Rectal smooth muscle tissue (tissue), 1 donor: ENCODE measurements around the gene TECR.

Source experiments
- H3K27ac ChIP-seq: one replicate; pipeline ENCODE4 v1.7.0; 2013; ENCODE audit warnings: low read depth, low read length, inconsistent platforms
- H3K27me3 ChIP-seq: one replicate; pipeline ENCODE4 v1.7.0; 2013; ENCODE audit warnings: low read length; ENCODE audit not compliant: control insufficient read depth, insufficient read depth
- H3K36me3 ChIP-seq: one replicate; pipeline ENCODE4 v1.7.0; 2013; ENCODE audit warnings: low read length; ENCODE audit not compliant: control insufficient read depth, insufficient read depth
- H3K4me1 ChIP-seq: one replicate; pipeline ENCODE4 v1.7.0; 2013; ENCODE audit warnings: low read length; ENCODE audit not compliant: control insufficient read depth, insufficient read depth
- H3K4me3 ChIP-seq: one replicate; pipeline ENCODE4 v1.7.0; 2013; ENCODE audit warnings: low read length
- H3K9ac ChIP-seq: one replicate; pipeline ENCODE4 v1.7.0; 2013; ENCODE audit warnings: low read length

Gene TECR

GRCh38 chr19:14515501-14516047, 13.8 kb upstream of the TECR start:
- Histone ChIP-seq H3K36me3 (peaks cover 17% of the 10 kb centered on the region), H3K27me3 (no peaks in the 10 kb centered on the region), H3K27ac (no peak overlapping the region), H3K4me1 (peaks cover 3% of the 10 kb centered on the region), H3K9ac (no peak overlapping the region), H3K4me3 (peak overlapping the region; percentile 79)

- Histone ChIP-seq H3K9ac (no peak overlapping the region), H3K27ac (no peak overlapping the region), H3K36me3 (peaks cover 17% of the 10 kb centered on the region), H3K27me3 (no peaks in the 10 kb centered on the region), H3K4me1 (peaks cover 3% of the 10 kb centered on the region), H3K4me3 (peak overlapping the region; percentile 79)
Measured at GRCh38 chr19:14516048-14516534, 13.3 kb upstream of the TECR start.

- H3K9ac ChIP-seq, result peak overlapping the region; percentile 71
- H3K27ac ChIP-seq, result peak overlapping the region; percentile 92
- H3K4me3 ChIP-seq, result peak overlapping the region; percentile 79
- H3K27me3 ChIP-seq, result no peaks in the 10 kb centered on the region
- H3K36me3 ChIP-seq, result peaks cover 17% of the 10 kb centered on the region
- peaks cover 3% of the 10 kb centered on the region for H3K4me1 ChIP-seq
Measured at GRCh38 chr19:14516746-14517438, 12.5 kb upstream of the TECR start.

DNA sequence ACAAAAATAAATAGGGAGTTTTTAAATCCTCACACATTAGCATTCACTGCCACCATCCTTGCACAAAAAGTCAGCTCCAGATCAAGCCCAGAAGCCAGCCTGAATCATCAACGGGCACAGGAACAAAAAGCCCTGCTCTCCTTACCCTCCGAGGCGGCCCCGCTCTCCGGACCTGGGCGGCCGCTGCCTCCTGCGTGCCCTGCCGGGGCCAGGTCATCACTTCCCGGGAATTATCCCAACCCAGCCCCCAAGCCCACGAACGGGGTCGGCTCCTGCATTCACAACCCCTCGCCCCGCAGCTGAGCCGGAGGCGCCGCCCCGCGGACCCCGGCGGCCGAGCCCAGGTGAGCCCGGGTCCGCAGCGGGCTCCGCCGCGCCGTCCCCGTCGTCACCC, 12.0 kb upstream of the TECR start:
- Histone ChIP-seq H3K9ac (peak overlapping the region; percentile 71), H3K4me3 (peak overlapping the region; percentile 79), H3K4me1 (peaks cover 3% of the 10 kb centered on the region), H3K27ac (peak overlapping the region; percentile 92), H3K27me3 (no peaks in the 10 kb centered on the region), H3K36me3 (peaks cover 17% of the 10 kb centered on the region)

DNA sequence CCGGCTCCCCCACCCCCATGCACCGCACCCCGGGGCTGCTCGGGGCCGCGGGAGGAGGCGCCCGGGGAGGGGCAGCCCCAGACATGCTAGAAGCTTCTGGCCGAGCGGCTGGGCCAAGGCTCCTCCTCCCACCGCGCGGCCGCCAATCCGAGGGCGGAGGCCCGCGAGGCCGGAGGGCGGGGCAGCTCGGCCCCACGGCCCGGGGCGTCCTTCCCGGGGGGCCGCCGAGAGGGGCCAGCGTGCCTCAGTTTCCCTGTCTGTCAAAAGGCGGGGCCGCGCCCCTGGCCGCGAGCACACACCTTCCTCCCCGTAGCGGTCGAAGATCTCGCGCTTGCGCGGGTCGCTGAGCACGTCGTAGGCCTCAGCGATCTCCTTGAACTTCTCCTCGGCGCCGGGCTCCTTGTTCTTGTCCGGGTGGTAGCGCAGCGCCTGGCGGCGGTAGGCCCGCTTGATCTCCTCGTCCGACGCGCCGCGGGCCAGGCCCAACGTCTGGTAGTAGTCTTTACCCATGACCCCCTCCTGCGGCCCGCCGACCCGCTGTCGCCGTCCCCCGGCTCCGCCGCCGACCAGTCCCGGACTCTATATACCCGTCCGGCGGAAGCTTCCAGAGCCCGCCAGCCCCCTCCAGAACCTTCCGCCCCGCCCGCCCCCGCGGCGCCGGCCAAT, 11.4 kb upstream of the TECR start, which contains the start of gene DNAJB1:
TSS of gene DNAJB1 (minus strand) at position 558 of the 666 bp plus-strand sequence. CDS start at position 510, 48 bp downstream.
- Histone ChIP-seq H3K9ac (peak within 1 kb of the TSS; percentile 71), H3K27ac (peak within 1 kb of the TSS; percentile 92), H3K36me3 (peaks cover 17% of the 10 kb centered on the region), H3K4me1 (peaks cover 3% of the 10 kb centered on the region), H3K27me3 (no peaks in the 10 kb centered on the region), H3K4me3 (peak within 1 kb of the TSS; percentile 79)

- Histone ChIP-seq H3K27me3 (no peaks in the 10 kb centered on the region), H3K4me3 (no peak overlapping the region), H3K4me1 (peaks cover 3% of the 10 kb centered on the region), H3K36me3 (peaks cover 15% of the 10 kb centered on the region), H3K9ac (no peak overlapping the region), H3K27ac (peak overlapping the region; percentile 87)
Measured at GRCh38 chr19:14519245-14519859, 10.0 kb upstream of the TECR start.

- Histone ChIP-seq H3K9ac (no peak overlapping the region), H3K4me3 (no peak overlapping the region), H3K36me3 (peaks cover 11% of the 10 kb centered on the region), H3K27ac (no peak overlapping the region), H3K27me3 (no peaks in the 10 kb centered on the region), H3K4me1 (peaks cover 3% of the 10 kb centered on the region)
Measured at GRCh38 chr19:14519860-14520407, 9.5 kb upstream of the TECR start.

DNA sequence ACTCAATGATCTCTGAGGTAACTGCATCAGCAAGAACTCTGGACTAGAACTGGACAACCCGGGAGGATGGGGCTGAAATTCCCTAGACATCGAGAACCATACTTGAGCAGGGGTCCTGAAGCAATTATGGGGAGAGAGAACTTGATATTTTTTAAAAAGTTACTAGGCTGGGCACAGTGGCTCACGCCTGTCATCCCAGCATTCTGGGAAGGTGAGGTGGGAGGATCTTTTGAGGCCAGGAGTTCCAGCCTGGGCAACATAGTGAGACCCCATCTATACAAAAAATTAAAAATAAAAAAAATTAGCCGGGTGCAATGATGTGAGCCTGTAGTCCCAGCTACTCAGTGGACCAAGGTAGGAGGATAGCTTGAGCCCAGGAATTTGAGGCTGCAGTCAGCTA, 8.9 kb upstream of the TECR start:
- peaks cover 1% of the 10 kb centered on the region for H3K4me1 ChIP-seq
- H3K27ac ChIP-seq, result no peak overlapping the region
- H3K4me3 ChIP-seq, result no peak overlapping the region

GRCh38 chr19:14525729-14526128, 3.7 kb upstream of the TECR start:
- Histone ChIP-seq H3K27me3 (no peaks in the 10 kb centered on the region), H3K9ac (no peak overlapping the region), H3K4me3 (no peak overlapping the region), H3K36me3 (no peaks in the 10 kb centered on the region), H3K27ac (no peak overlapping the region), H3K4me1 (no peaks in the 10 kb centered on the region)

More for the DNA sequence above, 8.9 kb upstream of the TECR start:
- peaks cover 6% of the 10 kb centered on the region for H3K36me3 ChIP-seq
- H3K27me3 ChIP-seq, result no peaks in the 10 kb centered on the region
- no peak overlapping the region for H3K9ac ChIP-seq

DNA sequence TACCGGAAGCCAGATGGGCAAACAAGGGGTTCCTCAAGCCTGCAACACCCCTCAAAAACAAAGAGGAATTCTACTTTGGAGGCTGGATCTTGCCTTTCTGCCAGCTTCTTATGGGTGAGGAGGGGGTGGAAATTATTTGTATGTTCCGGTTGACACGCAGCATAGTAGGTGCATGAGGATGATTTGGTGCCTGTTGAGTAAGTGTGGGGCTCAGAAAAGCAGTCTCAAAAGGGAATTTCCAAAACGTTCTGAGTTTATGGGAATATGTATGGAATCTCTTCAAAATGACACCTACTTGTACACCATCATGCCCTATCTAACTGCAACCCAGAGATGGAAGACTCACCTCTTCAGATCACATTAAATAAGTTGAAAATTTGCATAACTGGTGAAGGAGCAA, 3.0 kb upstream of the TECR start:
- Histone ChIP-seq H3K4me1 (no peaks in the 10 kb centered on the region), H3K27ac (no peak overlapping the region), H3K4me3 (no peak overlapping the region), H3K36me3 (no peaks in the 10 kb centered on the region), H3K27me3 (no peaks in the 10 kb centered on the region), H3K9ac (no peak overlapping the region)

- no peaks in the 10 kb centered on the region for H3K36me3 ChIP-seq
- H3K27ac ChIP-seq, result no peak overlapping the region
- no peaks in the 10 kb centered on the region for H3K27me3 ChIP-seq
- H3K4me1 ChIP-seq, result no peaks in the 10 kb centered on the region
- H3K9ac ChIP-seq, result no peak overlapping the region
- peak overlapping the region; percentile 64 for H3K4me3 ChIP-seq
Measured at GRCh38 chr19:14528419-14529253, 758 bp upstream of the TECR start.
